Activated CD8-positive, alpha-beta memory T cell treated with anti-CD3 and anti-CD28 coated beads for 36 hours (primary cell): ENCODE data around the gene OR10S1. TPM values are rescaled to one million over a fixed set of nuclear protein-coding genes. Genes with fewer than 3 reads are reported as not detected.
"Not testable (repeated sequence)": the region's sequence is repeated elsewhere in the genome, so short reads cannot be mapped to it uniquely, and the experiment has no call there.

ENCODE experiments used
- CTCF ChIA-PET: fragments of 350-600 bp; sonication (Branson Sonifier 250); formaldehyde crosslinking; loops from one replicate; lab custom pipeline; 2021; ENCODE audit warnings: antibody characterized with exemption; lab: Charles Lee
- POLR2A ChIA-PET: fragments of 350-600 bp; sonication (Branson Sonifier 250); formaldehyde crosslinking; loops from one replicate; lab custom pipeline; 2021; ENCODE audit warnings: antibody characterized with exemption; lab: Charles Lee
- total RNA-seq, 2 experiments: library from RNA; stranded (reverse); gene quantifications; one replicate each; pipeline ENCODE4 v1.2.3, GENCODE V29; 2021

The OR10S1 gene
- total RNA-seq = not detected

GRCh38 chr11:123977731-123978347 is at the start of gene OR10S1:
OR10S1 (minus strand) TSS chr11:123977781; CDS start chr11:123977664, 117 bp downstream.
- CTCF ChIA-PET = no interaction called here
- POLR2A ChIA-PET = no interaction called here

GRCh38 chr11:124026498-124026897 is 48.9 kb upstream of the OR10S1 start, which contains the start of gene OR10G8:
OR10G8 (plus strand) TSS chr11:124026798; CDS start chr11:124029623, 2,825 bp downstream.
- CTCF ChIA-PET = no interaction called here
- POLR2A ChIA-PET = no interaction called here

GRCh38 chr11:124015837-124016236 is 38.3 kb upstream of the OR10S1 start:
- POLR2A ChIA-PET, CTCF ChIA-PET: not testable (repeated sequence)

GRCh38 chr11:124012697-124013096 is 35.1 kb upstream of the OR10S1 start, which contains the start of gene OR10G4:
OR10G4 (plus strand) TSS chr11:124012997; CDS start chr11:124015575, 2,578 bp downstream.
- CTCF ChIA-PET = no interaction called here
- POLR2A ChIA-PET = no interaction called here

- ChIA-PET CTCF (no interaction called here), POLR2A (no interaction called here)
These were observed 17.5 kb upstream of the OR10S1 start, which contains the start of gene OR10G6 for GRCh38 chr11:123995119-123995518. OR10G6 (minus strand) TSS chr11:123995161; CDS start chr11:123995161, 0 bp downstream.

GRCh38 chr11:123979311-123979710 is 1.7 kb upstream of the OR10S1 start:
- CTCF ChIA-PET = no interaction called here
- POLR2A ChIA-PET = no interaction called here

- ChIA-PET CTCF (no interaction called here), POLR2A (no interaction called here)
These were observed 616 bp downstream of the OR10S1 start for GRCh38 chr11:123976770-123977560.

- POLR2A ChIA-PET = no interaction called here
These were observed 3.8 kb downstream of the OR10S1 start for GRCh38 chr11:123973816-123974215.

GRCh38 chr11:123956752-123957151 is 20.8 kb downstream of the OR10S1 start:
- POLR2A ChIA-PET = no interaction called here
- CTCF ChIA-PET = no interaction called here

More at GRCh38 chr11:123973816-123974215, 3.8 kb downstream of the OR10S1 start:
- CTCF ChIA-PET = no interaction called here

- ChIA-PET POLR2A (interaction anchor here (0.6 kb wide), 1 partner anchor 79 kb away, joined by 3 read pairs; no protein-coding TSS in a partner anchor), CTCF (no interaction called here)
These were observed 32.4 kb downstream of the OR10S1 start for GRCh38 chr11:123945132-123945531.

GRCh38 chr11:123943738-123944137 is 33.8 kb downstream of the OR10S1 start, which contains the start of gene OR6T1:
OR6T1 (minus strand) TSS chr11:123943838; CDS start chr11:123943838, 0 bp downstream.
- POLR2A ChIA-PET = no interaction called here
- CTCF ChIA-PET = no interaction called here

GRCh38 chr11:123942413-123942812 is 35.2 kb downstream of the OR10S1 start:
- CTCF ChIA-PET = no interaction called here
- POLR2A ChIA-PET = no interaction called here

- ChIA-PET POLR2A (no interaction called here), CTCF (no interaction called here)
These were observed 38.3 kb downstream of the OR10S1 start, which contains the start of gene OR4D5 for GRCh38 chr11:123939317-123939716. OR4D5 (plus strand) TSS chr11:123939617; CDS start chr11:123939617, 0 bp downstream.

Other genes starting within 250 kb of the OR10S1 start
- 10 to 100 TPM; 16.1 to 18.7 TPM for gene ZNF202, start 236.1 kb downstream of the OR10S1 start, total RNA-seq
- not detected for gene OR6X1, start 223.3 kb downstream of the OR10S1 start, total RNA-seq
- not detected for gene OR6M1, start 171.4 kb downstream of the OR10S1 start, total RNA-seq
- gene TMEM225, start 92.1 kb downstream of the OR10S1 start, total RNA-seq = not detected
- not detected for gene OR8D4, start 75.6 kb downstream of the OR10S1 start, total RNA-seq
- not detected for gene OR4D5, start 38.2 kb downstream of the OR10S1 start, total RNA-seq
- gene OR6T1, start 33.9 kb downstream of the OR10S1 start, total RNA-seq = not detected
- not detected for gene OR10G6, start 17.4 kb upstream of the OR10S1 start, total RNA-seq
- gene OR10G4, start 35.2 kb upstream of the OR10S1 start, total RNA-seq = not detected
- not detected for gene OR10G9, start 45.2 kb upstream of the OR10S1 start, total RNA-seq
- gene OR10G8, start 49.0 kb upstream of the OR10S1 start, total RNA-seq = not detected
- not detected for gene OR10G7, start 63.5 kb upstream of the OR10S1 start, total RNA-seq
- gene VWA5A, start 137.7 kb upstream of the OR10S1 start, total RNA-seq = 1 to 10 TPM; 2.3 to 3.0 TPM
- not detected for gene OR10D3, start 205.6 kb upstream of the OR10S1 start, total RNA-seq